ENCODE results near the gene MARCHF5.

DNA sequence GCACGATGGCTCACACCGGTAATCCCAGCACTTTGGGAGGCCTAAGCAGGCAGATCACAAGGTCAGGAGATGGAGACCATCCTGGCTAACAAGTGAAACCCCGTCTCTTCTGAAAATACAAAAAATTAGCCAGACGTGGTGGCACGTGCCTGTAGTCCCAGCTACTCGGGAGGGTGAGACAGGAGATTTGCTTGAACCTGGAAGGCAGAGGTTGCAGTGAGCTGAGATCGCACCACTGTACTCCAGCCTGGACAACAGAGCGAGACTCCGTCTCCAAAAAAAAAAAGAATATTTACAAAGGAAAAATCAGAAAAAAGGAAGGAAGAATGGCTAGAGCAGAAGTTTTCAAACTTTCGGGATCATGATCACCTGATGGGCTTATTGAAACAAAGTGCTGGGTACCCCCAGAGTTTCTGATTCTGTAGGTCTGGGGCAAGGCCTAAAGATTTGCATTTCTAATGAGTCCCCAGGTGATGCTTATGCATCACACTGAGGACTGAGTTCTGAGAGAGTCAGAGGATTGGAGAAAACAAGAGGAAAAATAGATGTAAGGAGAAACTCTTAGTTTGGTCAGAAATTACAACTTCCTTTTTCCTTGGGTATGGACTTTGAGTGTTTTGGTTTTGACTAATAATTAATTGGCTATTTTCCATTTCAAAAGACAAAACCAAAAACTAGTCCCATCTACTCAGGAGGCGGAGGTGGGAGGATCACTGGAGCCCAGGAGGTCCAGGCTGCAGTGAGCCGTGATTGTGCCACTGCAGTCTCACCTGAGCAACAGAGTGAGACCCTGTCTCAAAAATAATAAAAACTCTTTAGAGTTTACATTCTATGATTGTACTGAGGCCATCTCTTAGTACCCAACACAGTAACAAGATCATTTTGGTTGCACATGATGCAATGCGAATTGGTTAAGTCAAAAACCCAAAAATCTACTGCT, 14.4 kb downstream of the MARCHF5 start:
- TF ChIP-seq EZH2 (optimal IDR thresholded peaks at IDR 0.05; ENCODE audit: low read depth, low read length) = no peak
- TF ChIP-seq, protein P1, sequence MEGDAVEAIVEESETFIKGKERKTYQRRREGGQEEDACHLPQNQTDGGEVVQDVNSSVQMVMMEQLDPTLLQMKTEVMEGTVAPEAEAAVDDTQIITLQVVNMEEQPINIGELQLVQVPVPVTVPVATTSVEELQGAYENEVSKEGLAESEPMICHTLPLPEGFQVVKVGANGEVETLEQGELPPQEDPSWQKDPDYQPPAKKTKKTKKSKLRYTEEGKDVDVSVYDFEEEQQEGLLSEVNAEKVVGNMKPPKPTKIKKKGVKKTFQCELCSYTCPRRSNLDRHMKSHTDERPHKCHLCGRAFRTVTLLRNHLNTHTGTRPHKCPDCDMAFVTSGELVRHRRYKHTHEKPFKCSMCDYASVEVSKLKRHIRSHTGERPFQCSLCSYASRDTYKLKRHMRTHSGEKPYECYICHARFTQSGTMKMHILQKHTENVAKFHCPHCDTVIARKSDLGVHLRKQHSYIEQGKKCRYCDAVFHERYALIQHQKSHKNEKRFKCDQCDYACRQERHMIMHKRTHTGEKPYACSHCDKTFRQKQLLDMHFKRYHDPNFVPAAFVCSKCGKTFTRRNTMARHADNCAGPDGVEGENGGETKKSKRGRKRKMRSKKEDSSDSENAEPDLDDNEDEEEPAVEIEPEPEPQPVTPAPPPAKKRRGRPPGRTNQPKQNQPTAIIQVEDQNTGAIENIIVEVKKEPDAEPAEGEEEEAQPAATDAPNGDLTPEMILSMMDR (IDR thresholded peaks at IDR 0.05; ENCODE audit: low read length) = no peak
